ENCODE data around the gene FAM81A.

The FAM81A gene

GRCh38 chr15:59545573-59545972 is 107.6 kb downstream of the FAM81A start:
- no peak for DNase-seq

- no peak for DNase-seq
Measured at GRCh38 chr15:59548501-59549226, 110.7 kb downstream of the FAM81A start.

- DNase-seq: no peak
Measured at GRCh38 chr15:59549301-59550185, 111.6 kb downstream of the FAM81A start.

- DNase-seq: no peak
Measured at GRCh38 chr15:59550530-59550929, 112.5 kb downstream of the FAM81A start.

- DNase-seq: no peak
Measured at GRCh38 chr15:59550956-59551355, 113.0 kb downstream of the FAM81A start.

- DNase-seq: no peak
Measured at GRCh38 chr15:59553879-59554735, 116.1 kb downstream of the FAM81A start.

GRCh38 chr15:59555696-59556095 is 117.7 kb downstream of the FAM81A start:
- DNase-seq: no peak

- DNase-seq: no peak
Measured at GRCh38 chr15:59556380-59556779, 118.4 kb downstream of the FAM81A start.

- no peak for DNase-seq
Measured at GRCh38 chr15:59557581-59557980, 119.6 kb downstream of the FAM81A start.

- DNase-seq: no peak
Measured at GRCh38 chr15:59558851-59559250, 120.9 kb downstream of the FAM81A start.

- no peak for DNase-seq
Measured at GRCh38 chr15:59561547-59561946, 123.6 kb downstream of the FAM81A start.

GRCh38 chr15:59562448-59563186 is 124.6 kb downstream of the FAM81A start:
- no peak for DNase-seq

- no peak for DNase-seq
Measured at GRCh38 chr15:59565299-59565698, 127.3 kb downstream of the FAM81A start.

GRCh38 chr15:59567324-59567723 is 129.3 kb downstream of the FAM81A start:
- DNase-seq: no peak

GRCh38 chr15:59569477-59569876 is 131.5 kb downstream of the FAM81A start:
- no peak for DNase-seq

- no peak for DNase-seq
Measured at GRCh38 chr15:59570315-59570714, 132.3 kb downstream of the FAM81A start.

GRCh38 chr15:59571606-59572005 is 133.6 kb downstream of the FAM81A start:
- no peak for DNase-seq

All from activated CD4-positive, CD25-positive, alpha-beta regulatory T cell treated with anti-CD3 and anti-CD28 coated beads, Interleukin-2, amount 50 U/mL, for 72 hours (primary cell).